Measurements from ENCODE around the gene WDR31. TPM values are rescaled to one million over a fixed set of nuclear protein-coding genes. Genes with fewer than 3 reads are reported as not detected.
A peak's percentile ranks its signal among the peaks of the same experiment; 100 is the strongest.

Gene WDR31
- total RNA-seq, 1 donor from 2014 or later = 1.6 TPM

DNA sequence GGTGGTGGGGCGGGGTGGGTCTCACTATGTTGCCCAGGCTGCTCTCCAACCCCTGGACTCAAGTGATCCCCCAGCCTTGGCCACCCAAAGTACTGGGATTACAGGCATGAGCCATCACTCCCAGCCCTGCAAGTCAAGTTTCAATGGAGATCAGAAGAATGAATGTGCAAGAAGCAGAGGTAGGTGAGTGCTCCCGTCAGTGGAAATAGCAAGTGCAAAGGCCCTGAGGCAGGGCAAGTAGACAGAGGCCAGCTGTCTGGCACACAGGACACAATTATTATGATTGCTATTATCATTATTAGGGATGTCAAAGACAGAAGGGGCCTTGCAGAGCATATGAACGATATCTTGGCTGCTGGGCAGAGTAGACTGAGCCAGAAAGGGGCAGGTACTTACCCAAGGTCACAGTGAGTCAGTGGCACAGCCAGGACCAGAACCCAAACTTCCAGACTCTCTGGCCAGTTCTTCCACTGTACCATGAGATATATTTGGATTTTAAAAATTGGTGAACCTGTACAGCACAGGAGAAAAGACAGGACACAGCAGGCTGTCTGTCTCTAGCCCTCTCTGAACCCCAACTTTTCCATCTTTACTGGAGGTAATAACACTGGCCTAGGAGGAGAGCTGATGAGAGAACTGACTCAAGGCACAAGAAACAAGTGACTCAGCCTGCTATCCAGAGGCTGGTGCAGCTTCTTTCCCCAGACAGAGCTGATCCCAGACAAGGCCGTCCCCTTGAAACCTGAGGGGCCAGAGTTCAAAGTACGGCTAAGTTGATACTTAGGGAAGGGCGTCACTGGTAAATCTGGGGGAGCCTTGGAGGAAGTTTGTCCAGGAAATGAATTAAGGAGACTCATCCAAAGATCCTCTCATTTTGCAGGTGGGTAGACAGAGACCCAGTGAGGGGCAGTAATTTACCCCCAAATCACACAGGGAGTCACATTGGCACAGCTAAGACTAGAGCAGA, 35.3 kb upstream of the WDR31 start:
- DNase-seq (ENCODE audit: low read depth) (no peak), FAIRE-seq (no peak)
- H3K36me3 ChIP-seq (ENCODE audit: control insufficient read depth, insufficient read depth, low read length) = peaks cover 6% of the 10 kb centered on the region
- no peaks in the 10 kb centered on the region for H3K27me3 ChIP-seq (ENCODE audit: control insufficient read depth, insufficient read depth, low read length)
- peak overlapping the region; percentile 8 for H3K4me3 ChIP-seq (ENCODE audit: low read depth, low read length)
- TF ChIP-seq, protein P1, sequence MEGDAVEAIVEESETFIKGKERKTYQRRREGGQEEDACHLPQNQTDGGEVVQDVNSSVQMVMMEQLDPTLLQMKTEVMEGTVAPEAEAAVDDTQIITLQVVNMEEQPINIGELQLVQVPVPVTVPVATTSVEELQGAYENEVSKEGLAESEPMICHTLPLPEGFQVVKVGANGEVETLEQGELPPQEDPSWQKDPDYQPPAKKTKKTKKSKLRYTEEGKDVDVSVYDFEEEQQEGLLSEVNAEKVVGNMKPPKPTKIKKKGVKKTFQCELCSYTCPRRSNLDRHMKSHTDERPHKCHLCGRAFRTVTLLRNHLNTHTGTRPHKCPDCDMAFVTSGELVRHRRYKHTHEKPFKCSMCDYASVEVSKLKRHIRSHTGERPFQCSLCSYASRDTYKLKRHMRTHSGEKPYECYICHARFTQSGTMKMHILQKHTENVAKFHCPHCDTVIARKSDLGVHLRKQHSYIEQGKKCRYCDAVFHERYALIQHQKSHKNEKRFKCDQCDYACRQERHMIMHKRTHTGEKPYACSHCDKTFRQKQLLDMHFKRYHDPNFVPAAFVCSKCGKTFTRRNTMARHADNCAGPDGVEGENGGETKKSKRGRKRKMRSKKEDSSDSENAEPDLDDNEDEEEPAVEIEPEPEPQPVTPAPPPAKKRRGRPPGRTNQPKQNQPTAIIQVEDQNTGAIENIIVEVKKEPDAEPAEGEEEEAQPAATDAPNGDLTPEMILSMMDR (IDR thresholded peaks at IDR 0.05; ENCODE audit: insufficient read depth, low read length, severe bottlenecking) = no peak

DNA sequence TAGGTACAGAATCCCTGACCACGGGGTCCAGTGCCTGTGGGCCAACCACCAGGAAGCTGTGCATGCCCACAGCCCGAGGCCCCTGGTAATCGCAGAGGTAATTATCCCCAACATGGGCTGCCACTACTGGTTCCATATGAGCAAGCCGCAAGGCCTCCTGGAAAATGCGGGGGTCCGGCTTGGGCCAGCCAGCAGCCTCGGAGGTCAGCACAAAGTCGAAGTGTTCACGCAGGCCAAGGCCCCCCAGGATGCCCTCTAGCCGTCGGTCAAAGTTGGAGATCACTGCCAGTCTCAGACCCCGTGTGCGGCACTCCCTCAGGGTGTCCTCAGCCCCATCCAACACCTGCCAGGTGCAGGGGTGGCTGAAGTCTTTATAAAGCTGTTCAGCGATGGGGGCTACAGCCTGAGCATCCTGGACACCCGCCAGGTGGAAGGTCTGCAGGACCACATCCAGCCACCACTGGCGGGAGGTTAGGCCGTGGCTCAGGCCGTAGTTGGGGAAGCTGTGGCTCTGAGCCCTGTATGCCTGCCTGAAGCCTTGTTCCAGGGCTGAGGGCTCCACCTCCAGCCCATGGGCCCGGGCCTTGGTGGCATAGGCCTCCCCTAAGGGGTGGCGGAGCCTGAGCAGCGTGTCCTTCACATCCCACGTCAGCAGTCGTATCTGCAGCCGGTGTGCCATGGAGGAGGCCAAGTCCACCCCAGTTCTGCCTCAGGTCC, 33.8 kb upstream of the WDR31 start:
- H3K4me3 ChIP-seq (ENCODE audit: low read depth, low read length) = no peak overlapping the region
- TF ChIP-seq, protein P1 (IDR thresholded peaks at IDR 0.05; ENCODE audit: insufficient read depth, low read length, severe bottlenecking) = no peak
- peaks cover 6% of the 10 kb centered on the region for H3K36me3 ChIP-seq (ENCODE audit: control insufficient read depth, insufficient read depth, low read length)
- no peaks in the 10 kb centered on the region for H3K27me3 ChIP-seq (ENCODE audit: control insufficient read depth, insufficient read depth, low read length)
- no peak for DNase-seq (ENCODE audit: low read depth)
- no peak for FAIRE-seq

DNA sequence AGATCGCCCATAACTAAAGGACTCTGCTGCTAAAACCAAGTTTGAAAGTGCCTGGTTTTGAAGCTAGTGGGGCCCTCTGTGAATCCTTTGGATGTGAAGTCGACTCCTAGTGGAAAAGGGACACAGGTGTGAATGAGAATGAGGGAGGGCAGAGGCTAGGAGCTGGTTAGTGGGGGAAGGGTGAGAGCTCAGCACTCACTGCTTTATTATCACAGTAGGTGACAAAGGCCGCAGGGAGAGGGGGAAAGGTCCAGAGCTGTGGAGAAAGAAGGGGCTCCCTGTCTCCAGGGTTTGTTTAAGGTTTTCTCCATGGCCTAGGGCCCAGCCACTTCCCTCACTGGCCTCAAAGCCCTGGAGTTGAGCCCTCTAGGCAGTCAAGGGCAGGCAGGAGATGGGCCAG, 33.2 kb upstream of the WDR31 start:
- TF ChIP-seq, protein P1 (IDR thresholded peaks at IDR 0.05; ENCODE audit: insufficient read depth, low read length, severe bottlenecking) = no peak
- H3K36me3 ChIP-seq (ENCODE audit: control insufficient read depth, insufficient read depth, low read length) = peaks cover 6% of the 10 kb centered on the region
- DNase-seq (ENCODE audit: low read depth) (no peak), FAIRE-seq (no peak)
- no peak overlapping the region for H3K4me3 ChIP-seq (ENCODE audit: low read depth, low read length)
- H3K27me3 ChIP-seq (ENCODE audit: control insufficient read depth, insufficient read depth, low read length) = no peaks in the 10 kb centered on the region

DNA sequence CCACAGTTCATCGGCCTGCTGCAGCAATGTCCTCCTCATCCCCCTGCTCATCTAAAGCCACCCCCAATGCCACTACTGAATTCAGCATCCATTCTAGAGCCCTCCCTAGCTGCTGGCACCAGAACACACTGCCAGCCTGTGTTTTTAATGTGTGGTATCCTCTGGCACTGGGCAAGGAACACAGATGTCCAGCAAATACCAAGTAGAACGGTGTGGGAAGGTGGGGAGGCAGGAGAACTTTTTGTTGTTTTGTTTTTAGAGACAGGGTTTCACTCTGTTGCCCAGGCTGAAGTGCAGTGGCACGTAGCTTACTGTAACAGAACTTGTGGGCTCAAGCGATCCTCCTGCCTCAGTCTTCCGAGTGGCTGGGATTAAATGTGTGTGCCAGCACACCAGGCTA, 32.0 kb upstream of the WDR31 start:
- Histone ChIP-seq H3K4me3 (ENCODE audit: low read depth, low read length) (no peak overlapping the region), H3K27me3 (ENCODE audit: control insufficient read depth, insufficient read depth, low read length) (no peaks in the 10 kb centered on the region), H3K36me3 (ENCODE audit: control insufficient read depth, insufficient read depth, low read length) (peaks cover 6% of the 10 kb centered on the region)
- no peak for DNase-seq (ENCODE audit: low read depth)
- no peak for FAIRE-seq
- TF ChIP-seq, protein P1 (IDR thresholded peaks at IDR 0.05; ENCODE audit: insufficient read depth, low read length, severe bottlenecking) = no peak

DNA sequence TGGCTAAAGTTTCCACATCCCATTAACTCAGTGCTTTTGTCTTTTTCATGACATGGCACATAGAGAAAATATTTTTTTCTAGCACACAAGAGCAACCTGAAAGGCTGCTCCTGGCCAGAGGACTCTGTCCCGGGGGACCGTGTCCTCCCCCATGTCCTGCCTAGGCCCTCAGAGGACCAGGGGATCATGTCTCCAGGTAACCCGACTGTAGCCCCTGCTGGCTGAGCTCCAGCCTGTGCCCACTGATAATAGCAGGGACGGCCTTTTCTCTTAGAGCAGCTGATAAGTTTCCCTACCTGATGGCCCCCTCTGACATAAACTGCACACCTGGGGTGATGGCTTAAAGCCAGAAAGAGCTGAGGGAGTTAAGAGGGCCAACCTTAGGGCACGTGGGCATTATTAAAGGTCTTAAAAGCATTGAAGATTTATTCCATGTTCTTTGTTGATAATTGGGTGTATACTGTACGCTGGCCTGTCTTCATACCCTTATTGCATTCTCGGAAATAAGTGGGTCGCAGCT, 30.8 kb upstream of the WDR31 start:
- FAIRE-seq (no peak), DNase-seq (ENCODE audit: low read depth) (no peak)
- H3K27me3 ChIP-seq (ENCODE audit: control insufficient read depth, insufficient read depth, low read length) = no peaks in the 10 kb centered on the region
- H3K4me3 ChIP-seq (ENCODE audit: low read depth, low read length) = no peak overlapping the region
- peaks cover 6% of the 10 kb centered on the region for H3K36me3 ChIP-seq (ENCODE audit: control insufficient read depth, insufficient read depth, low read length)
- TF ChIP-seq, protein P1 (IDR thresholded peaks at IDR 0.05; ENCODE audit: insufficient read depth, low read length, severe bottlenecking) = no peak
